GM06990 (cell line): ENCODE data around the gene TMEM196.

ENCODE experiments used
- DNase-seq: peaks from one replicate; pipeline ENCODE4 v3.0.0-alpha.2; 2011; ENCODE audit not compliant: insufficient read length; ENCODE audit errors: extremely low read depth
- H3K27me3 ChIP-seq: replicated peaks from 2 replicates; pipeline ENCODE4 v1.6.0; 2011; ENCODE audit warnings: low read length; ENCODE audit not compliant: control insufficient read depth, insufficient read depth
- H3K36me3 ChIP-seq: 2 replicates; pipeline ENCODE4 v1.5.1; 2011; ENCODE audit warnings: low read length; ENCODE audit not compliant: control insufficient read depth, insufficient read depth
- H3K4me3 ChIP-seq: replicated peaks from 2 replicates; pipeline ENCODE4 v1.5.1; 2011; ENCODE audit warnings: low read depth, mild to moderate bottlenecking, control low read depth, low read length
- TF ChIP-seq, protein P1 (sequence below): IDR thresholded peaks from 2 replicates; pipeline ENCODE4 v1.5.1; 2011; ENCODE audit warnings: low read length, control low read depth, mild to moderate bottlenecking, inconsistent platforms; ENCODE audit not compliant: insufficient read depth, poor library complexity, severe bottlenecking

Gene TMEM196

DNA sequence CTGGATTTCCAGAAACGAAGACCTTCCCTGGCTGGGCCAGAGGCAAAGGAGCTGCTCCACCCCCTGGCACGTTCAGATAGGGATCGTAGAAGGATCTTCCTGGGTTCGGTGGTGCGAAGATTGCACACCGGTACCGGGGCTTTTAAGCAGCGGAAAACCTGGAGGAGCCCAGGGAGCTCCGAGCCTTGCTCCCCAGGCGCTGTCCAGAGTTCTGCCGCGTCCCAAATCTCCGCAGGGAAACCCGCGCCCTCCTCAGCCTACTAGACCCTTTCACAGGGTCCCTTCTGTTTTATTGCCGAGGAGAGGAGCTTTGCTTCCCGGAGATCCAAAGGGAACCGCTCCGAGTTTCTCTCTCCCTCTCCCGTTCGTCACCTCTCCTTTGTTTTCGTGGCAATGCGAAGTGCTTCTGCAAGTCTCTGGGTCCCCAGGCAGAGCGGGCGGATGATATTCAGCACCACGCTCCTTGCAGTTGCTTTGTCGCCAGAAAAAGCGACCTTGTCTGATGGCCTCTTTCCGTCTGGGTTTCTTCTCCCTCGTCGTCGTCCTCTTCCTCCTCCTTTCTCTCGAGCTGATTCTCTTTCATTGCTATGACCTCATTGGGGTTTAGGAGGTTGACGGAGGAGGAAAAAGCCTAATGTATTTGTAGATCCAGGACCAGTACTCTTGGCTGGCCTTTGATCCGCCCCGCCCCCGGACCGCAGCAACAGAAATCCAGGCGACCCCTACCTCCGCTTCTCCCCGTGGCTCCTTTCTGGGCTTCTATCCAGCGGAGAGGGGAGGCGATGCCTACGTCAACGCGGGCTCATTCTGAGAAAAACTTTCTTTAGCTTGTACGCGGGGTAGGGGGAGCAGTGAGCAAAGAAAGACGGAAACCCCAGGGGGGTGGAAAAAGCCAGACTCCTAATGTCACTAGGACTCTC is at the start of gene TMEM196:
Gene TMEM196 (minus strand): TSS at position 777 of the 920 bp plus-strand sequence. CDS start 921 bp downstream, outside the sequence.
- no peaks in the 10 kb centered on the region for H3K36me3 ChIP-seq
- peaks cover 2% of the 10 kb centered on the region; the same call in 1 of the 2 replicates for H3K27me3 ChIP-seq
- TF ChIP-seq, protein P1, sequence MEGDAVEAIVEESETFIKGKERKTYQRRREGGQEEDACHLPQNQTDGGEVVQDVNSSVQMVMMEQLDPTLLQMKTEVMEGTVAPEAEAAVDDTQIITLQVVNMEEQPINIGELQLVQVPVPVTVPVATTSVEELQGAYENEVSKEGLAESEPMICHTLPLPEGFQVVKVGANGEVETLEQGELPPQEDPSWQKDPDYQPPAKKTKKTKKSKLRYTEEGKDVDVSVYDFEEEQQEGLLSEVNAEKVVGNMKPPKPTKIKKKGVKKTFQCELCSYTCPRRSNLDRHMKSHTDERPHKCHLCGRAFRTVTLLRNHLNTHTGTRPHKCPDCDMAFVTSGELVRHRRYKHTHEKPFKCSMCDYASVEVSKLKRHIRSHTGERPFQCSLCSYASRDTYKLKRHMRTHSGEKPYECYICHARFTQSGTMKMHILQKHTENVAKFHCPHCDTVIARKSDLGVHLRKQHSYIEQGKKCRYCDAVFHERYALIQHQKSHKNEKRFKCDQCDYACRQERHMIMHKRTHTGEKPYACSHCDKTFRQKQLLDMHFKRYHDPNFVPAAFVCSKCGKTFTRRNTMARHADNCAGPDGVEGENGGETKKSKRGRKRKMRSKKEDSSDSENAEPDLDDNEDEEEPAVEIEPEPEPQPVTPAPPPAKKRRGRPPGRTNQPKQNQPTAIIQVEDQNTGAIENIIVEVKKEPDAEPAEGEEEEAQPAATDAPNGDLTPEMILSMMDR: no peak
- H3K4me3 ChIP-seq: no peak within 1 kb of the TSS
- DNase-seq: no peak

DNA sequence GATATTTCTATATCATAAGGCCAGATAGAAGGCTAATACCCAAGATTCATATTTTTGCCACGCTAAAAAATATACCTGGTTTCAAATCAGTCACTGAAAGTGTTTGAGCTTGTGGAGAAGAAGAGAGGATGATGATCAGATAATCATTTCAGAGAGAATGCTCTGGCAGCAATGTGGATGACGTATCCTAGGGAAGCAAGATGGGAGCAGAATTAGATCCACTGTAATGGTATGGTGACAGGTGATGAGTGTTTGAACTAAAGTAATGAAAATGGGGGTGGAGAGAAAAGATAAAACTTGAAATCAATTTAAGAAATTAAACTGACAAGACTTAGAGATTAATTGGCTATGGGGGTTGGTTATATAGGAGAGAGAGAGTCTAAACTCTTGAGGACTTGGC is 42.7 kb upstream of the TMEM196 start:
- TF ChIP-seq, protein P1: no peak
- Histone ChIP-seq H3K4me3 (no peak overlapping the region), H3K27me3 (no peaks in the 10 kb centered on the region; the same call in 1 of the 2 replicates), H3K36me3 (no peaks in the 10 kb centered on the region)
- no peak for DNase-seq

DNA sequence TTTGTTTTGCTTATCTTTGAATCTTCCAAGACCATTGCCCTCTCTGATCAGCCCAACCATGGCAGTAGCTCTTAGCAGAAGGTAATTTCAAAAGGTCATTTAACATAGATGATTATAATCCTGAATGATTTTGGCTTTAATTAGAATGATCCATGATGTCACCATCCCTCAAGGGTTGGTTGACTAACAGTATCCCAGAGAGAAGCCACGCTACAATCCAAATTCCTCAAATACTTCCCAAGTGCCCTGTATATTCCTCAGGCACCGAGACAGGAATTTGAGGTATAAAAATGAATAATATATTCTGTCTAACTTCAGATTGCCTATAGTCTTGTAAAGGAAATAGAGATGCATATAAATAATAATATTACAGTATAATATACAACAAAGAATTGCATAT is 42.1 kb upstream of the TMEM196 start:
- no peak for DNase-seq
- Histone ChIP-seq H3K4me3 (no peak overlapping the region), H3K36me3 (no peaks in the 10 kb centered on the region), H3K27me3 (no peaks in the 10 kb centered on the region; the same call in 1 of the 2 replicates)
- TF ChIP-seq, protein P1: no peak

DNA sequence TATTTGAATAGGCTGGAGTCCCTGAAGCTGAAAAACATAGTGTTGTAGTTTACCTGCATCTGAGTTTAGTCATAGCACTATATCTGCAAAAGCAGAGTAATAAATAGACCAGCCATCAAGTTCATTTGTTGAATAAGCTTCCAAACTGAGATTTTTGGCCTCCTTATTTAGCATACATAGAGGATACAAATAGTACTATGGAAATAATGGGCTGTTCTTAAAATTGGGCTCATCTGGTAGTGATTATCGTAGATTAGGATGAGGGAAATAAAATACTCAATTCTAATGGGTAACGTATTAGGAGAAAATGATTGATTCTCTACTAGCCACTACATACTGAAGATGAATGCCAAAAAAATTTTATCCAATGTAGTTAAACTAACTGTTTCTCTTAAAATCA is 41.4 kb upstream of the TMEM196 start:
- H3K36me3 ChIP-seq: no peaks in the 10 kb centered on the region
- no peak for DNase-seq
- H3K27me3 ChIP-seq: no peaks in the 10 kb centered on the region; the same call in 1 of the 2 replicates
- TF ChIP-seq, protein P1: no peak
- no peak overlapping the region for H3K4me3 ChIP-seq

DNA sequence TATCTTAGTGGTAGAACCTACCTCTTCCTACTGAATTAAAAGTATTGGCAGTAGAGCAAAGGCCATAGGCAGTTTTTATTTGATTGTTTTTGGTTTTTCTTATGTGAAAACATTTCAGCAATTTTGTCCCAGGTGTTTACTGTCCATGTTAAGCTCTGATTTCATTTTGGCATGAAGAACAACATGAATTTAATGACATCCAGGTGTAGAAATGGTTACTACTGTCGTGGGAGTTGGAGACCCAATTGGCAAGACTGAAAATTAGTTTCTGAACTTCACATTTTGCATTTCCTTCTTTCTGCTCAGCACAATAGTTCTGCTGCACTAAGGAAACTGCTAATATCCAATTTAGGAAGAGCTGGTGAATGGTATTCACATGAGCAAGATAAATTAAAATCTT is 38.0 kb upstream of the TMEM196 start:
- Histone ChIP-seq H3K4me3 (no peak overlapping the region), H3K36me3 (no peaks in the 10 kb centered on the region), H3K27me3 (no peaks in the 10 kb centered on the region; the same call in 1 of the 2 replicates)
- no peak for DNase-seq
- TF ChIP-seq, protein P1: no peak
